ENCODE measurements around the gene LIPH.
"Not testable (repeated sequence)": the region's sequence is repeated elsewhere in the genome, so short reads cannot be mapped to it uniquely, and the experiment has no call there.

The LIPH gene

DNA sequence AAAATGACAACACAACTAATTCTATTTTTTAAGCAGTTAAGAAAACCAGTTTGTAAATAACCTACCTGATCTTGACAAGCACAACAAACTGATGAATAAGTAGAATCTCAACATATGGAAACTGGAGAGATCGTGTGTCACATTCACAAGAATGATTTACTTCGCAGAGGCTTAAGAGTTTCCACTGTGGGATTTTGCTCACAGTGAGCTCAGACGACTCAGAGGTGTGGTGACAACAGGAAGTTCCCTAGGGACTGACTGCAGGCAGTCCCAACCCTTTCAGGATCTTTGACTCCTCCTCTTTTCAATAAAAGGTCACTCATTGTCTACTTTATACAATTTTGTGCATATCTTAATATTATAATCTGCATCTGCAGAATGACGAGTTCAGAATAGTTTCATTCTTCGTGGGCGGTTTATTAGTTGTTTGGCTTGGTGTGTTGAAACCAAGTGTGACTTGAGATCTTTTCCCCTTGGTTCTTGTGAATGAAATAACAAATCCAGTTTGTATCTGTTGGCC is at the start of gene LIPH:
Gene LIPH, minus strand, starts transcription at position 231 of the 520 bp plus-strand sequence. Its CDS starts 117 bp downstream, at position 114.
- DNase-seq, result peak; percentile 72

DNA sequence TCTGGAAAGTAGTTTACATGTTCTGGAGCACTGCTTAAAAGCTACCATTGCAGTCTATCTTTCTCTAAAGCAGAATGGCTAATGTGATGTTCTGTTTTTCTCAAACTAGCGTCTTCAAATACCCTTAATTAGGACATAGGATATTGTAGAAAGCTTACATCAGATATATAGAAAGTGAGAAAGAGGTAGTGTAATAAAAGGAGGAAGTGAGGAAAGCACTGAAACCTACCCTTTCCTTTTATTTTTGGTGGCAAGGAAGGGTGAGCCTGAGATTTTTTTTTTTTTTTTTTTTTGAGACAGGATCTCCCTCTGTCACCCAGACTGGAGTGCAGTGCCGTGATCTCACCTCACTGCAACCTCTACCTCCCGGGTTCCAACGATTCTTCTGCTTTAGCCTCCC is 43.1 kb upstream of the LIPH start:
- DNase-seq, result no peak

GRCh38 chr3:185594073-185594472 is 41.7 kb upstream of the LIPH start:
- no peak for DNase-seq

GRCh38 chr3:185586686-185587039 is 34.3 kb upstream of the LIPH start:
- DNase-seq, result no peak

DNA sequence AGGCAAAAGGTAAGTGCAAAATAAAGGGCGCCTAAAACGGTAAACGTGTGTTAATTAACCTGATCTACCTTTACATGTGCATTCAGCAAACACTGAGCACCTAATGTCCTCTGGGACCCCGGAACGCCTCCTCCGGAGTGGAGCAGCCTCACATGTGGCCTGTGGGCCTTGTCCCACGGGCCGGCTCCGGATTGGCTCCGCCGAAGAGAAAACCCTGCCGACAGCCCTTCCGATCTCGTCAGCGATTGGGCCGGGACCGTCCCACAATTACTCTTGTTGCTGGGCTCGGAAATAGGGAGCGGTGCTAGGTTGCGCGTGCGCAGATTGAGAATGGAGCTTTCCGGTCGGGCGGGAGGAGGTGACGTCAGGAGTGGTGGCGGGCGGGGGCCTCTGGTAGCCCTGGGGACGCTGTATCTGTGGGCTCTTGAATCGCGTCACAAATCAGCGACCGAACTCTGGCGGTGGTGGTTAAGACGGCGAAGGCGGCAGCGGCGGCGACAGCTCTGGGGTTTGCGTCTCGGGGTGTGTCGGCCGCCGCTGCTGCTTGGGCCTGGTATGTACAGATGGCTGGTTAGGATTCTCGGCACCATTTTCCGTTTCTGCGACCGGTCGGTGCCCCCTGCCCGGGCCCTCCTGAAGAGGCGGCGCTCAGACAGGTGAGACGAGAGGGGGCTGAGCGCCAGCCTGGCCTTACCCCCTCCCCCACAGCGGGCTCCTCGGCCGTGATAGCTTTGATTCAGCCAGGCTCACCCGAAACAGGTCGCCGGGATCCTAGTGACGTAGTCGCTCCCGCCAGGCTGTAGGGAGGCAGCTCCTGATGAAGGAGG is 33.7 kb upstream of the LIPH start, which contains the start of gene SENP2:
Gene SENP2, plus strand, starts transcription at position 437 of the 827 bp plus-strand sequence. Its CDS starts 119 bp downstream, at position 556.
- DNase-seq, result peak; percentile 98

GRCh38 chr3:185585518-185585858 is 33.1 kb upstream of the LIPH start:
- peak; percentile 54 for DNase-seq

- no peak for DNase-seq
These were observed 32.3 kb upstream of the LIPH start for GRCh38 chr3:185584686-185585085.

DNA sequence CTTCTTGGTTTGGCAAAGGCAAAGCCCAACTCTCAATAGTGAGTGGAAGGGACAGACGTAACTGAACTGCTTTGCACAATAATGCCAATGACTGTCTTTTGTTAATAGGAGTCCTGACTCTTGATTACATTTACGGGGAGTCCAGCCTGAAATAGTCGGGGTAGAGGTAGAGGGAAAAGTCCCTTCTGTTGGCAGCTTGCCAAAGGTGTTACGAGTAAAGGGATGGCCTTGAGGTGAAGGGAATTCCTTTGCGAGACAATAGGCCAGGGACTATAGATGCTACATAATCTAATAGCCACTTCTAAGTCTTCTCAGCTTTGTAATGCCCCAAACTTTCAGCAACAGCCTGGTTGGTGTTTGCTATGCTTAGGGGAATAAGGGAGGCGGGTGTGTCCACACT is 31.5 kb upstream of the LIPH start:
- no peak for DNase-seq

GRCh38 chr3:185582871-185583270 is 30.5 kb upstream of the LIPH start:
- DNase-seq, result peak; percentile 8

GRCh38 chr3:185582236-185582635 is 29.8 kb upstream of the LIPH start:
- DNase-seq, result no peak

- peak; percentile 76 for DNase-seq
These were observed 22.9 kb upstream of the LIPH start for GRCh38 chr3:185575108-185575869.

DNA sequence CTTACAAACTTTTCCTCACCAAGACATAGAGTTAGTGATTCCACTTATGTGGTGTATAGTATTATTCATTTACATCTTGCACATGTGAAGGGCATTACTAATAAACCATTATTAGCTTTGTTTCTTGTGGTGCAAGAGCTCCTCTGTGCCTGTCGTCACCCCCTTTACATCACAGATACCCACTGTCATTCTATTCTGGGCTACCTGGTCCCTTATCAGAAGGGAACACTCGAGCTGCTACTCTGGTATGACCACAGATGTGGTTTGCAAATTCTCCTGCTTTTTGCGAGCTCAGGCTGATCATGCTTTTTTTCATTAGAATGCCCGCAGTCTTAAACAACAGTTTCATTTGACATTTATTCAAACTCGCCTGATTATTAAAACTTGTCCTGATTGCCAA is 19.8 kb upstream of the LIPH start:
- DNase-seq, result no peak

DNA sequence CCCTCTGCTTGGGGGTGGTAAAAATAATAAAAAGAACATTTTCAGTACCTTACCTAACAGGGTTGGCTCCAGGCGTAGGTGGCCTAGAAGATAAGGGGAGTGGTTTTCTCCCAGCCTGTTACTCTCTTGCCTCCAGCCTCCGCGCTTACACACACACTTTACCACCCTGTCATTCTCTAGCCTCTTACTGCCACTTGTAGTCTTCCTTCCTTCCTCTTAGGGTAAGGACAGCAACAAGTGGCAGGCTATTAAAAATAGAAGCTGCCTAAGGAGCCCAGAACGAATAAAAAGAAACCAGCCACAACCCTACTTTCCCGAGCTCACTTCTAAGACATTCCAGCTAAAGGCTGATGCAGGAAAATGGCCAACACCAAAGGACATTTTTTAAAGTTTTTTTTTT is 9.6 kb upstream of the LIPH start:
- DNase-seq, result no peak

- no peak for DNase-seq
These were observed 9.1 kb upstream of the LIPH start for GRCh38 chr3:185561374-185561943.

DNA sequence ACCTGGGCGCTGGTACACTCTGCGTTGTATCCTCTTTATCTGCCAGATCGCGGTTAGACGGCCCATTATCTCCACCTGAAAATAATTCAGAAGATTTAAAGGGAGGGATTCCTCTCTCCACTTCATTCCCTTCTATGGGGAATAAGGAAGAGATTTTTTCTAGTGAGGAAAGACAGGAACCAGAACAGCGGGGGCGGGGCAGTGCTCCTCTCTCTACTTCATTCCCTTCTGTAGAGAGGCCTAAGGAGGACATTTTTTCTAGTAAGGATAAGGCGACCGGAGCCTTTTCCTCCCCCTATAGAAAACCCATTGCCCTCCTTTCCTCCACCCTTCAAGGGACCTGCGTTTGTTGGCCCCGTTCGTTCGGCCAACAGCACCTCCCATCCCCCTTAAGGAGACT is 8.3 kb upstream of the LIPH start:
- no peak for DNase-seq

- DNase-seq, result peak; percentile 35
These were observed 7.3 kb upstream of the LIPH start for GRCh38 chr3:185559706-185560090.

DNA sequence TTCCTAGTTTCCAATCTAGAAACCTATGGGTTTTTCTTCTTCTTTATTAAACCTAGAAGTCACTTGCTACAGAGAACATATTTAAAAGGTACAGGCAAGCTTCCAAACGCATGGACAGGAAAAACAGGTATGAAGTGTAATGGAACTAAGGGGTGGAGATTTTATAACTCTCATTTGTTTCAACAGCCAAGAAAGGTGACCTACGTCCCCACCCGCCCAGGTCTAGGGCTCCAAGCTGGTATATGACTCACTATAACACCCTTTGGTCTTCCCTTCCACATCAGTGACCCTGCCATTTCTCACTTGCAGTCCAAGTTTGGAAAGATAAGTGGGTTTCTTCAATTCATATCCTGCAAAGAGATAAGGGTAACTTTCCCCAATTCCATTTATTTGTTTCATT is 6.0 kb upstream of the LIPH start:
- peak; percentile 56 for DNase-seq

DNA sequence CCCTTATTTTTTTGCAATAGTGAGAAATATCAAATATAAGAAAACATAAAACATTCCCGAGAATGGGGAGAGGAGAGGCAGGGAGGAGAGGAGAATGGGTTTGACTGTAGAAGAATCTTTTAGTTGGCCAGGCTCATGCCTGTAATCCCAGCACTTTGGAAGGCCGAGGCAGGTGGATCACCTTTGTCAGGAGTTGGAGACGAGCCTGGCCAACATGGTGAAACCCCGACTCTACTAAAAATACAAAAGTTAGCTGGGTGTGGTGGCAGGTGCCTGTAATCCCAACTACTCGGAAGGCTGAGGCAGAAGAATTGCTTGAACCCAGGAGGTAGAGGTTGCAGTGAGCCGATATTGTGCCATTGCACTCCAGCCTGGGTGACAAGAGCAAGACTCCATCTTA is 4.3 kb upstream of the LIPH start:
- not testable (repeated sequence) for DNase-seq

DNA sequence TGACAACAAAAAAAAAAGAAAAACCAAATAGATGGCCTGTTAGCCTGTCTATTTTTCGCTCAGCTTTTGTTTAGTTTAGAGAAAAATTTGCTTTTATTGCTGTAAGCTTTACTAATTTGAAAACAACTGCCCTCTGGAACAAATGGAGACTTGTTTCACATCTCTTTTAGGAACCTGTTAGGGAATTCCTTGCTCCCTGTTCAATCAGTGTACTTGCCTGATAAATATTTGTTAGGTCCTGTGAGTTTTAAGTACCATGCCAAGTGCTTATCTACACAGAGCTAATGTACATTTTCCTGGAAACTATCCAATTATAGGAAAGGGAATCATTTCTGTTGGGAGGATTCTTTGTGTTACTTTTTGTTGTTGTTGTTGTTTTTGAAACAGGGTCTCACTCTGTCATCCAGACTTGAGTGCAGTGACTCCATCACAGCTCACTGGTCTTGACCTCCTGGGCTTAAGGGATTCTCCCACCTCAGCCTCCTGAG is 3.5 kb upstream of the LIPH start:
- no peak for DNase-seq

- no peak for DNase-seq
These were observed 2.7 kb upstream of the LIPH start for GRCh38 chr3:185555101-185555501.

DNA sequence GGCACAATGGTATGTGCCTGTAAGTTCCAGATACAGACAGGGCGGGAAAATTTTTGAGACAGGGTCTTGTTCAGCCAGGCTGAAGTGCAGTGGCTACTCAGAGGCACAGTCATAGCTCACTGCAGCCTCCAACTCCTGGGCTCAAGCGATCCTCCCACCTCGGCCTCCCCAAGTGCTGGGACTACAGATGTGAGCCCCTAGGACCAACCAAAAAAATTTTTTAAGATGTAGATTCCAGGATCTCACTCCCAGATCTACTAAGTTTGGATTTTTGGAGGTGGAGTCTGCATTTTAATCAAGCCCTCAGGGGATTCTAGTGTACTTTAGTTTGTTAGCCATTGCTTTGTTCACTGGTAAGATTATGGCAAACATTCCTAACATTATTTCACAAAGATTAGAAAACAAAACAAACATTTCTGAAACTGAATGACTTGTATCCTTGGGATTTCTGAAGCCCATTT is 2.7 kb downstream of the LIPH start:
- DNase-seq, result no peak

GRCh38 chr3:185549122-185549521 is 3.3 kb downstream of the LIPH start:
- peak; percentile 68 for DNase-seq

- DNase-seq, result no peak
These were observed 11.7 kb downstream of the LIPH start for GRCh38 chr3:185540695-185541094.
